ENCODE measurements around the gene HEATR3. TPM values are rescaled to one million over a fixed set of nuclear protein-coding genes. Genes with fewer than 3 reads are reported as not detected.

HEATR3 gene
- total and polyA plus RNA-seq, 2 of the 8 experiments (the other 6 are each of a cell fraction or from before 2014, with no cell fraction given): 13.0 to 29.2 TPM

DNA sequence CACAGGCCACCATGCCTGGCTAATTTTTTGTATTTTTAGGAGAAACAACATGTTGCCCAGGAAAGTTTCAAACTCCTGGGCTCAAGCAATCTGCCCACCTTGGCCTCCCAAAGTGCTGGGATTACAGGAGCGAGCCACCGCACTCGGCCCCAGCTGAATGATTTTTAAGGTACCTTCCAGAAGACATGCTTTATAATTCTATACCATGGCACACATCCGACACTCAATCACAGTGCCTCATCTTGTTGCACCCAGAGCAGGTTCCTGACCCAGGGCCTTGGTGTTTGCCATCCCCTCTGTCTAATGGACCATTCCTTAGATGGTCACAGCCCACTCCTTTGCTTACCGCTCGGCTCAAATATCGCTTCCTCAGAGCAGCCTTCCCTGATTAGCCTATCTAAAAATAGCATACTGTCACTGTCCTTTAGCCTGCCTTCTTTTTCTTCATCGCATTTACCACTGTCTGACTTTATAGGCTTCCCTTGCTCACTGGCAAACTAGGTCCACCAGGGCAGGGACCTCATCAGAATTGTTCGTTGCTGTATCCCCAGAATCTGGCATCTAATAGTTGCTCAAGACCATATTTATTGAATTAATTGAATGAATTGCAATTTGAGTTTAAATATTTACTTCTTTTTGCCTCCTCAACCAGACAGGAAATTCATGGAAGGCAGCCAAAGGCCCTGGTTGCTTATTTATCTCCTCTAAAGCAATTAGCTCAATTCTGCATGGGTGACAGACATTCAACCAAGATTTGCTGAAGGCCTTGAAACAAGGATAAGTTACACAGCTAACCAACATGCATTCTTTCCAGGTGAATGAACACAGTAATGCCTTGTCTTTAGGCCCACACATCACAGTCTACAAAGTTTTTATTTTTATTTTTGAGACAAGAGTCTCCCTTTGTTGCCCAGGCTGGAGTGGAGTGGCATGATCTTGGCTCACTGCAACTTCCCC lies 81.0 kb downstream of the HEATR3 start:
- H3K79me1 ChIP-seq (ENCODE audit: low read depth, low read length): no peaks in the 10 kb centered on the region
- no peaks in the 10 kb centered on the region for H4K20me1 ChIP-seq (replicated peaks in 1 of 2; ENCODE audit: control insufficient read depth in 1 of 2, insufficient read depth in 2 of 2, low read length in 2 of 2)
- H3K18ac ChIP-seq (ENCODE audit: extremely low read depth, low read length): no peak overlapping the region
- H3K56ac ChIP-seq (replicated peaks; ENCODE audit: insufficient read length, low read depth, low read length): no peak overlapping the region
- H3K79me2 ChIP-seq (ENCODE audit: control insufficient read depth in 1 of 2, insufficient read depth in 2 of 2, low read length in 2 of 2): no peaks in the 10 kb centered on the region
- no peak overlapping the region for H3K27ac ChIP-seq (ENCODE audit: low read depth, low read length)
- H2BK120ac ChIP-seq (replicated peaks; ENCODE audit: low read depth, low read length): no peak overlapping the region
- no peak overlapping the region for H3K9ac ChIP-seq (replicated peaks in 1 of 4; ENCODE audit: extremely low read depth in 1 of 4, low read depth in 3 of 4, low read length in 3 of 4)
- WGBS, 2 experiments (ENCODE audit: extremely low coverage in 1 of 2, insufficient coverage in 1 of 2, insufficient read length in 1 of 2, insufficient replicate concordance in 2 of 2, low coverage in 1 of 2, low lambda C conversion rate in 2 of 2, missing lambda C conversion rate in 1 of 2): 92% methylated on average over 9 of the region's 9 CpGs; no CpG with 5 or more reads in 1 of the 2 experiments
- DNase-seq (ENCODE audit: low read depth in 1 of 2, low spot score in 2 of 2) (no peak), FAIRE-seq (no peak)
- TF ChIP-seq SP2 (IDR thresholded peaks at IDR 0.05; ENCODE audit: low read length) (no peak), FOSL1 (IDR thresholded peaks at IDR 0.05; ENCODE audit: insufficient read depth, low read depth, low read length) (no peak), TCF12 (IDR thresholded peaks at IDR 0.05; ENCODE audit: low read depth, low read length) (no peak)
- TF ChIP-seq, protein P1, sequence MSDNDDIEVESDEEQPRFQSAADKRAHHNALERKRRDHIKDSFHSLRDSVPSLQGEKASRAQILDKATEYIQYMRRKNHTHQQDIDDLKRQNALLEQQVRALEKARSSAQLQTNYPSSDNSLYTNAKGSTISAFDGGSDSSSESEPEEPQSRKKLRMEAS (IDR thresholded peaks at IDR 0.05): no peak
- no peak overlapping the region for H3K4me2 ChIP-seq (ENCODE audit: insufficient read depth in 1 of 2, low read depth in 2 of 2, low read length in 2 of 2)
- H4K8ac ChIP-seq (ENCODE audit: extremely low read depth, insufficient read depth, low read length): no peak overlapping the region
- peak overlapping the region; percentile 62; the same call in 1 of the 2 replicates for H2AFZ ChIP-seq (ENCODE audit: low read length)
- no peak overlapping the region for H2BK20ac ChIP-seq (ENCODE audit: low read length)
- H3K36me3 ChIP-seq (ENCODE audit: control insufficient read depth in 2 of 4, insufficient read depth in 4 of 4, low read length in 3 of 4): no peaks in the 10 kb centered on the region
- no peaks in the 10 kb centered on the region for H3K9me3 ChIP-seq (ENCODE audit: insufficient read depth in 2 of 2, low read depth in 1 of 2, low read length in 1 of 2)
- H3K23ac ChIP-seq (ENCODE audit: insufficient read length): no peak overlapping the region
- H3K4me1 ChIP-seq (replicated peaks in 1 of 4; ENCODE audit: control insufficient read depth in 3 of 4, insufficient read depth in 4 of 4, low read length in 3 of 4): no peaks in the 10 kb centered on the region
- H3K4me3 ChIP-seq (ENCODE audit: extremely low read depth in 1 of 4, insufficient read depth in 2 of 4, low read depth in 3 of 4, low read length in 4 of 4): no peak overlapping the region
- no peaks in the 10 kb centered on the region for H3K27me3 ChIP-seq (replicated peaks in 1 of 4; ENCODE audit: control insufficient read depth in 3 of 4, extremely low read depth in 1 of 4, insufficient read depth in 3 of 4, low read length in 3 of 4)
- CTCF ChIA-PET (ENCODE audit: partially characterized antibody): interaction anchor here (0.6 to 0.7 kb wide), 2 partner anchors 29 to 653 kb away, joined by 4 read pairs; no protein-coding TSS in a partner anchor
- H3K4ac ChIP-seq (replicated peaks; ENCODE audit: insufficient read length, low read depth, low read length): no peak overlapping the region
- no peak overlapping the region for H2BK5ac ChIP-seq (ENCODE audit: low read depth, low read length)
- H3K14ac ChIP-seq (ENCODE audit: insufficient read length): no peak overlapping the region
- no peak overlapping the region for H4K5ac ChIP-seq (ENCODE audit: insufficient read length, low read depth, low read length)
- POLR2A ChIA-PET (ENCODE audit: partially characterized antibody): no interaction called here
- no peak overlapping the region for H4K91ac ChIP-seq (replicated peaks; ENCODE audit: insufficient read length, low read length)
- H2AK5ac ChIP-seq (ENCODE audit: low read depth, low read length): no peak overlapping the region
- no peaks in the 10 kb centered on the region for H3K23me2 ChIP-seq (ENCODE audit: low read depth, low read length)
- H2BK15ac ChIP-seq (ENCODE audit: low read length): no peak overlapping the region
- no peak overlapping the region for H2BK12ac ChIP-seq (ENCODE audit: low read depth, low read length)
